GM21367 (cell line): Measurements from ENCODE around the gene VEGFA.

ENCODE experiments used
- ATAC-seq: cut with Tn5 transposase; IDR thresholded peaks from one replicate; pipeline ENCODE4 v1.9.1; 2021; ENCODE audit not compliant: unreplicated experiment

Gene VEGFA

GRCh38 chr6:43769526-43770371 is at the start of gene VEGFA:
Gene VEGFA, plus strand, starts transcription at chr6:43770211.
- peak; percentile 35 for ATAC-seq

- ATAC-seq = no peak
Measured at GRCh38 chr6:43720999-43721398, 49.0 kb upstream of the VEGFA start.

- no peak for ATAC-seq
Measured at GRCh38 chr6:43722920-43723545, 47.0 kb upstream of the VEGFA start.

- ATAC-seq = peak; percentile 52
Measured at GRCh38 chr6:43723737-43724295, 46.2 kb upstream of the VEGFA start.

- no peak for ATAC-seq
Measured at GRCh38 chr6:43724354-43724753, 45.7 kb upstream of the VEGFA start.

DNA sequence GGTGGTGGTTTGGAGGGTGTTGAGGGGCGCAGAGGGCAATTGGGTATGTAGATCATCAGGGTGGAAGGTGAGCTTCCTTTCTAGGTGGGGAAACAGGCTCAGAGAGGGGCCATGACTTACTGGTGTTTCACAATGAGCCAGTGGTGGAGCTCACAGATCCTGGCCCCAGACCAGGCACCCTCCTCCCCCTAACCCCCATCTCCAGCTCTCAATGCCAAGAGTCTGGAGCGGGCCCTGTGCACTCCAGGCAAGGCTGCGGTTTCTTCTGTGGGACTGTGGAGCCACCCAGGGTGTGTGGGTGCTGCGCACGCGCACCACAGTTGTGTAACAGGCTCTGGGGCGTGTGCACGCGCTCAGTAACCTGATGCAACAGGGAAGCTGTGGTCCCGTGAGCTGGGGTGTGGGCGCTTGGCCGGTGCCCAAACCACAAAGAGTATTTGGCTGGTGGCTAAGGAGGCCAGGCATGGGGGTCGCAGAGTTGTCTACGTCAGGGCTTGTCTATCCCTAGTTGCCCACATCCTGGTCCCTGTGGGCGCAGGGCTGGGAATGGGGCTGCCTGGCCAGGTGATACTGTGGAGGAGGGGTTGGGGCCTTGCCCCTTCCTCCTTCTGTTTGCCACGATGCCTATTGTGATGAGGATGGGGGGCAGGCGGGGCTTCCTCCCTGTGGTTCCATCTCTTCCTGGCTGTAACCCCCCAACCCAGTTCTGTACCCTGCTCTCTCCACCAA is 44.9 kb upstream of the VEGFA start:
- ATAC-seq = peak; percentile 47

- no peak for ATAC-seq
Measured at GRCh38 chr6:43725643-43726580, 44.1 kb upstream of the VEGFA start.

GRCh38 chr6:43727634-43728033 is 42.4 kb upstream of the VEGFA start:
- ATAC-seq = no peak

- ATAC-seq = no peak
Measured at GRCh38 chr6:43728586-43728985, 41.4 kb upstream of the VEGFA start.

GRCh38 chr6:43729537-43729936 is 40.5 kb upstream of the VEGFA start:
- no peak for ATAC-seq

- ATAC-seq = no peak
Measured at GRCh38 chr6:43730634-43731033, 39.4 kb upstream of the VEGFA start.

DNA sequence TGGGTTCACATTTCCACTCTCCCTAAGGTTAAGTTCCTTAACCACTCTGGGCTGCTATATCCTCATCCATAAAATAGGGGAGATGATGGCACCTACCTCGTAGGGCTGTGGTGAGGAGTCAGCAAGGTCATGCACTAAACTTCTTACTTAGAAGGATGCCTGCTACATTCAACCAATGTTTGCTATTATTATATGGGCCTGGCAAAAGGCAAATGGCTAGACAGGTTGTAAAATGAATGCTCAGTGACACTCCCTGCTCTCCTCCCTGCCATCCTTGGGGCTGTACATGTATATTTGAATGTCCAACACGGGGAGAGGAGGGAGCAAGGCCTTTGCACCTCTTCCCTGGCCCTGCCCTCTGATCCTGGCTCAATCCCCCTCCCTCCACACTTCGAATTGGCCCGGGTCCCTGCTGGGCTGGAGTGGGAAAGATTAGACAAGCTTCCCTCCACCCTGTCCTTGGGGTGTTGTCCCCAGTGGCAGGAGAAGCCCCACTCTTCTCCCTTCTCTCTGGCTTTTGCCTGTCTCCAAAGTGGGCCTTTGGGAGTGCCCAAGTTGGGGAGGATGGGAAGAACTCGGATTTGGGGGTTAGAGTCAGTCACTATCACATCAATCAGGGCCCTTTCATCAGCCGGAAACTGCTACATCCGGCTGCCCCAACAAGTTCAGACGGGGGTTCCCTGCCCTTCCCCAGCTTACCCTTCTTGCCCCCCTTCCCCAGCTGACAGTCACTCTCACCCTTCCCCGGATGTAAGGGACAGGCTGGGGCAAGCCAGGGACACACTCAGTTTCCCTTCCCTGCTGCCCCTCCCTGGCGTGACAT is 36.3 kb upstream of the VEGFA start:
- no peak for ATAC-seq

GRCh38 chr6:43734294-43734665 is 35.7 kb upstream of the VEGFA start:
- no peak for ATAC-seq

DNA sequence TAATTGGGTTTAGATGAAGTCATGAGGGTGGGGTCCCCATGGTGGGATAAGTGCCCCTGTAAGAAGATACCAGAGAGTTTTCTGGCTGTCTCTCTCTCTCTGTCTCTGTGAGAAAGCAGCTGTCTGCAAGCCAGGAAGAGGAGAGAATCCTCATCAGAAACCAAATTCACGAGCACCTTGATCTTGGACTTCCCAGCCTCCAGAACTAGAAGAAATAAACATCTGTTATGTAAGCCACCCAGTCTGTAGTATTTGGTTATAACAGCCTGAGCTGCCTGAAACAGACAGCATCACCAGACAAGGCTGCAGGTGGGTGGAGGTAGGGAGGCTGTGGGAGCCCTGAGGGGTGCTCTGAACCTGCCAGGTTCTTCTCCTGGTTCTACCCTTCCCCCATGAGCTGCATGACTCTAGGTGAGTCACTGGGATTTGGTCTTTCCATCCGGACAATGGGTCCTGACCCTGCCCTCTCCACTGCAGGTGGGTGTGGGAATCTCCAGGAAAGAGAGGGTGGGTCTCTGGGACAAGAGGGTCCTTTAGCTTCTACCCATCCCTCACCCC is 34.3 kb upstream of the VEGFA start:
- ATAC-seq = no peak

DNA sequence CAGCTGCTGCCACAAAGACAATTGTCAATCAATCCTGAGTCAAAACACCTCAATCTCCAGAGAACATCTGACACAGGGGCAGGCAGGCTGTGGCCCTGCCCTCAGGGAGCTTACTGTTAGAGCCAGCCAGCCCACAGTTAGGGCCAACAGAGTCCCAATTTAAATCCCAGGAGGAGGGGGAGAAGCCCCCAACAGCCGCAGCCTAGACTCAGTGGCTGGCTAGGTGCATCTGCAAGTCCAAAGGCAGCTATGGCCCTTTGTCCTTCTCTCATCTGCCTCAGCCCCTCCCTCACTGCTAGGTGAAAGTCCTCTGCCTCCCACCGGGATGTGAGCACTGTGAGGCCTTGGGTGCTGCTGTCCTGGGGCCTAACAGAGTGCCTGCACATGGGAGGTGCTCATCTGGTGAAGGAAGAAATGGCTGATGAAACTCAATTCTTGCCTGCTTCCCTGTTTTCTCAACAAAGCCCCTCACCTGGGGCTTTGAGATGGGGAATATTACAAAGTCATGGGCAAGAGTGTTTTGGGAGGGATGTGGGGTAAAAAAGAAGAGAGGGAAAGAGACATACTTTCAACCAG is 33.7 kb upstream of the VEGFA start:
- no peak for ATAC-seq

- ATAC-seq = no peak
Measured at GRCh38 chr6:43736844-43737243, 33.2 kb upstream of the VEGFA start.

GRCh38 chr6:43737272-43738081 is 32.5 kb upstream of the VEGFA start:
- no peak for ATAC-seq

DNA sequence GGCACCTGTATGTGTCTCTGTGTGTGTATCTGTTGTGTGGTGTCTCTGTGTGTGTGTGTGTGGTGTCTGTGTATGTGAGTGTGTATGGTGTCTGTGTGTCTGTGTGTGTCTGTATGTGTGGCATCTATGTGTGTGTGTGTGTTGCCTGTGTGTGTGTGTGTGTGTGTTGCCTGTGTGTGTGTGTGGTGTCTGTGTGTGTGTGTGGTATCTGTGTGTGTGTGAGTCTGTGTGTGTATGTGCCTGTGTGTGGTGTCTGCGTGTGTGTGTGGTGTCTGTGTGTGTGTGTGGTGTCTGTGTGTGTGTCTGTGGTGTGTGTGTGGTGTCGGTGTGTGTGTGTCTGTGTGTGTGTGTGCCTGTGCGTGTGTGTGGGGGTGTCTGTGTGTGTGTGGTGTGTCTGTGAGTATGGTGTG is 31.7 kb upstream of the VEGFA start:
- no peak for ATAC-seq
